T47D (cell line): Measurements from ENCODE around the gene ITPR2.

Experiments used
- DNase-seq, 2 experiments: peaks; one replicate each; pipeline versions ENCODE4 v3.0.0 to v3.0.0-alpha.2; 2011 to 2012; ENCODE audit warnings: low read depth in 1 of 2, low spot score in 1 of 2
- JUND ChIP-seq: IDR thresholded peaks from 2 replicates; pipeline ENCODE4 v1.6.1; 2012; ENCODE audit warnings: low read depth
- in situ Hi-C: cut with HindIII; loops from 2 replicates; pipeline ENCODE4 v1.10.0; 2016; ENCODE audit warnings: low sequenced_read_pairs, low pct_unique_long_range_greater_than_20kb

ITPR2 gene

GRCh38 chr12:26298785-26299621 is 534.0 kb downstream of the ITPR2 start:
- no peak for TF ChIP-seq JUND
- no peak for DNase-seq
- in situ Hi-C loops, result no loop called here

- no peak for DNase-seq
- no peak for TF ChIP-seq JUND
- in situ Hi-C loops, result no loop called here
Measured at GRCh38 chr12:26297396-26298070, 535.5 kb downstream of the ITPR2 start.

- in situ Hi-C loops, result no loop called here
- TF ChIP-seq JUND, result no peak
- no peak for DNase-seq
Measured at GRCh38 chr12:26295001-26295400, 538.0 kb downstream of the ITPR2 start.

GRCh38 chr12:26293612-26294011 is 539.4 kb downstream of the ITPR2 start:
- TF ChIP-seq JUND, result no peak
- in situ Hi-C loops, result no loop called here
- DNase-seq, result no peak

GRCh38 chr12:26292596-26292995 is 540.4 kb downstream of the ITPR2 start:
- in situ Hi-C loops, result no loop called here
- no peak for TF ChIP-seq JUND

GRCh38 chr12:26290565-26290964 is 542.4 kb downstream of the ITPR2 start:
- in situ Hi-C loops, result no loop called here

More at GRCh38 chr12:26292596-26292995, 540.4 kb downstream of the ITPR2 start:
- no peak for DNase-seq

GRCh38 chr12:26287671-26288381 is 545.2 kb downstream of the ITPR2 start:
- TF ChIP-seq JUND, result no peak
- in situ Hi-C loops, result no loop called here
- DNase-seq, result peak in 1 of 2 experiments; percentile 49

More at GRCh38 chr12:26290565-26290964, 542.4 kb downstream of the ITPR2 start:
- DNase-seq, result no peak
- no peak for TF ChIP-seq JUND
